WTC11 (cell line): ENCODE data around the gene SDHA.
"Not testable (repeated sequence)": the region's sequence is repeated elsewhere in the genome, so short reads cannot be mapped to it uniquely, and the experiment has no call there.

ENCODE experiments used
- JUN ChIP-seq: sonication (generic); formaldehyde crosslinking; IDR thresholded peaks from 2 replicates; pipeline ENCODE4 v1.8.0; 2023; ENCODE audit warnings: mild to moderate bottlenecking, missing genetic modification reagents
- NFE2L1 ChIP-seq: sonication (generic); formaldehyde crosslinking; IDR thresholded peaks from 2 replicates; pipeline ENCODE4 v1.8.1; 2023; ENCODE audit warnings: missing genetic modification reagents
- NR2C2 ChIP-seq: sonication (generic); formaldehyde crosslinking; IDR thresholded peaks from 2 replicates; pipeline ENCODE4 v1.8.0; 2022; ENCODE audit warnings: mild to moderate bottlenecking, missing genetic modification reagents
- NR3C1 ChIP-seq: sonication (generic); formaldehyde crosslinking; conservative IDR thresholded peaks from 2 replicates; pipeline ENCODE4 v1.8.1; 2023; ENCODE audit warnings: low read depth, mild to moderate bottlenecking, missing genetic modification reagents
- SMAD4 ChIP-seq: sonication (generic); formaldehyde crosslinking; IDR thresholded peaks from 2 replicates; pipeline ENCODE4 v1.8.0; 2022; ENCODE audit warnings: mild to moderate bottlenecking, missing genetic modification reagents
- SP1 ChIP-seq: sonication (generic); formaldehyde crosslinking; conservative IDR thresholded peaks from 2 replicates; pipeline ENCODE4 v1.8.1; 2022; ENCODE audit warnings: missing genetic modification reagents
- ZNF263 ChIP-seq: sonication (generic); formaldehyde crosslinking; IDR thresholded peaks from 2 replicates; pipeline ENCODE4 v1.8.1; 2022; ENCODE audit warnings: low read depth, mild to moderate bottlenecking, moderate library complexity, missing genetic modification reagents
- TF ChIP-seq, protein P1 (sequence below): fragments of 200-600 bp; IDR thresholded peaks from 2 replicates; pipeline ENCODE4 v1.8.0; 2022; ENCODE audit warnings: antibody characterized with exemption

DNA sequence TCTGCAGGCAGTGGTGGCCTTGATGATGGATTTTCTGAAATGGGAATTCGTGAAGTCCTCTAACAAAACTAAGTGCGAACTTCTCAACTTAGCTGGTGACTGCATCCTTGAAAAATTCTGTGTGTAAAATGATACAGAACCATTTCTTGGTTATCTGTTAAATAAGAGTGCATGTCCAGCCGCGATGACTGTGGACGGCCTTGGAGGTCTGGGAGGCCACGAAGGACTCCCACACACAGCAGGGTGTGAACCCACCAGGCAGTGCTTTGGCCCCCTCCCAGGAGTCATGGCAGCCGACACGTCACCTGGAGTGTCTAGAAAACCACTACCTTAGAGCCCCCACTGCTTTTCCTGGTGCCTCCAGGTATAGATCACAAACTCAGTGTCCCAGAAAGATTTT is 85.6 kb downstream of the SDHA start:
- TF ChIP-seq SMAD4, NFE2L1, NR3C1, NR2C2, JUN, SP1, ZNF263 (CRISPR knock-in tag): not testable (repeated sequence)
- TF ChIP-seq, protein P1, sequence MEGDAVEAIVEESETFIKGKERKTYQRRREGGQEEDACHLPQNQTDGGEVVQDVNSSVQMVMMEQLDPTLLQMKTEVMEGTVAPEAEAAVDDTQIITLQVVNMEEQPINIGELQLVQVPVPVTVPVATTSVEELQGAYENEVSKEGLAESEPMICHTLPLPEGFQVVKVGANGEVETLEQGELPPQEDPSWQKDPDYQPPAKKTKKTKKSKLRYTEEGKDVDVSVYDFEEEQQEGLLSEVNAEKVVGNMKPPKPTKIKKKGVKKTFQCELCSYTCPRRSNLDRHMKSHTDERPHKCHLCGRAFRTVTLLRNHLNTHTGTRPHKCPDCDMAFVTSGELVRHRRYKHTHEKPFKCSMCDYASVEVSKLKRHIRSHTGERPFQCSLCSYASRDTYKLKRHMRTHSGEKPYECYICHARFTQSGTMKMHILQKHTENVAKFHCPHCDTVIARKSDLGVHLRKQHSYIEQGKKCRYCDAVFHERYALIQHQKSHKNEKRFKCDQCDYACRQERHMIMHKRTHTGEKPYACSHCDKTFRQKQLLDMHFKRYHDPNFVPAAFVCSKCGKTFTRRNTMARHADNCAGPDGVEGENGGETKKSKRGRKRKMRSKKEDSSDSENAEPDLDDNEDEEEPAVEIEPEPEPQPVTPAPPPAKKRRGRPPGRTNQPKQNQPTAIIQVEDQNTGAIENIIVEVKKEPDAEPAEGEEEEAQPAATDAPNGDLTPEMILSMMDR, result not testable (repeated sequence)
